ENCODE data around the gene BOD1L2.

Gene BOD1L2

DNA sequence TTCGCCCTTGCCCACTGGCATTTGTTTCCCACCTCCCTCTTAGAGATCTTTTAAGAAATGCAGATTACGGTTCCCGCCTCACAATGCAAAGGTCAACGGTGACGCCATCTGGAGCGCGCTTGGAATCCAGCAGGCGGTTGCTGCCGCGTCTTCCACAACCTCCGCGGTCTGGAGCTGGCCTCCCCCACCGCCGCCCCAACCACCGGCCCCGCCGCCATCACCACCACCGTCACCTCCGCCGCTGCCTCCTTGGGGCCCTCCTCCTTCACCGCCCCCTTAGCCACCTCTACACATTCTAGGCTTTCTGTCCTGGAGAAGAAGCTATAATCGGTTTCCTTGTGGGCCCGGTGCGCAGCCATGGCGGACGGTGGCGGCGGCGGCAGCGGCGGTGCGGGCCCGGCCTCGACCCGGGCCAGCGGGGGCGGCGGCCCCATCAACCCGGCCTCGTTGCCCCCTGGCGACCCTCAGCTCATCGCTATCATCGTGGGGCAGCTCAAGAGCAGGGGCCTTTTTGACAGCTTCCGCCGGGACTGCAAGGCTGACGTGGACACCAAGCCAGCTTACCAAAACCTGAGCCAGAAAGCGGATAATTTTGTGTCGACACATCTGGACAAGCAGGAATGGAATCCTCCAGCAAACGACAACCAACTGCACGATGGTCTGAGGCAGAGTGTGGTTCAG lies at the start of gene BOD1L2:
BOD1L2 (plus strand) TSS at position 132 of the 681 bp plus-strand sequence; CDS start at position 358, 226 bp downstream.
- DNase-seq (ENCODE audit: low read depth in 2 of 3, low spot score in 1 of 3), result no peak

DNA sequence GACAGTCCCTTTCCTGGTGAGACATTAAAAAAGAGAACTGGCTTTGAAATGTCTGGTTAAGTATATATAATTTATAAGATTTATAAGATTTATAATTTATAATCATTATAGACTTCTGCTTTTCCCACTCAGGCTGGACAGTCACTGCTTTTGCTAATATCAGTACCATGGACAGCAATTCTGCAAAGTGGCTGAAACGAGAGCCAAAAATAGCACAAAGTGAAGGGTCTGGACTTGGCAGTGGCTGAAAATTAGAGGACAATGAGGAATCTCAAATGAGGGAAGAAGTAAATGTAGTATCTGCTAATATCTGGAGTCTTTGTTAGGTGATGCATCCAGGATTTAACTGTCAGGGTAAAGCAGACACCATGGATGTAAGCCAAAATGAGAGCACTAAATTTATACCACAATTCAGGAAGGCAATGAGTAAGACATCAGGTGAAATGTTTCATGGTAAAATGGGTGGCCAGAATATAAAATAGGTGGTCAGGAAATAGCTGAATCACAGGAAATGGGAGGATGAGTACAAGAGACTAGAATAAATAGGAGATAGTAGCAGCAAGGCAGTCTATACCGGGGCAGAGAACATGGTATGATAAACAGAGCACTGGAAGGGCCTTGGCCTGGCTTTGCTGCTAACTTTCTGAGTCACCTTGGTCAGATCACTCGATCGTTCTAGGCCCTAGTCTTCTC lies 39.6 kb upstream of the BOD1L2 start:
- DNase-seq (ENCODE audit: low read depth in 2 of 3, low spot score in 1 of 3), result no peak

DNA sequence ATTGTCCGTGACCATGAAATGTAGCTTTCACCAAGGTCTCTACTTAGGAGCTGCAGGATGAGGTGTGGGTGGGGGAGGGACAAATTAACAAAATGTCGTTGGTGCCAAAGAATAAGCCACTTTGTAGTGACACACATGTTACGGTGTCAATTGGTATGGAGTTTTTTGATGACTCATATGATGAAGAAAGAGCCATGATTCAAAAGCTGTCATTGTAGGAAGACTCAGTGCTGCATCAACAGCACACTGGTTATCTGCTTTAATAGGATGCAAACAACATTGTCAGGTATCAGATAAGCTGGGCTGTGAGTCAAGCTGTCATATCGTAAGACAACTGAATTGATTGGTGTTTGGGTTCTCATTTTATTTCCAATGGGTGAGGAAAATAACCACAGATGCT lies 36.6 kb upstream of the BOD1L2 start:
- no peak for DNase-seq (ENCODE audit: low read depth in 2 of 3, low spot score in 1 of 3)

DNA sequence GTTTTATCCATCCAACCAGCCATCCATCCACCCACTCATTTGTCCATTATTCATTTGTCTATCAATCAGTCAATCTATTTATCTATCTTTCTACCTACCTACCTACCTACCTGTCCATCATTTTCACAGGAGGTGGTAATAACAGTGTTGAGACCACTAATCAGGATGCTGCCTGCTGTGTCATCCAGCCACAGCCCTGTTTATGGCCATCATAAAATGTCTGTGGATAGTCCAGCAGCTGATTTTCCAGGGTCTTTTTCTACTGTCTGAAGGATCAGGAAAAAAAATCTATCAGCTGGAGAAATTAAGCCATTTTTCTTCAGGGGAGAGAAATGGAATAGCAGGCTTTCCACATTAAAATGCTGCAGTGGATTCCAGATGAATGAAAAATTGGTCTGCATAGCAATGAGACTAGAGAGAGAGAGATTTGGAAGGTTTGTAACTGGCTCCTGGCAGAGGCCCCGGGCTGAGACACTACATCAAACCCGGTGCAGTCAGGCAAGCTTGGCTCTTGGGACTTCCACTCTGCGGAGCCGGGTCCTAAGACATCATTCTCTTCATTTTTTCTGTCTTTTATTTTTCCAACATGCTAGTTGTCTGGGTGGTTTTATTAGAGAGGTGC lies 33.0 kb upstream of the BOD1L2 start:
- DNase-seq (ENCODE audit: low read depth in 2 of 3, low spot score in 1 of 3), result no peak

DNA sequence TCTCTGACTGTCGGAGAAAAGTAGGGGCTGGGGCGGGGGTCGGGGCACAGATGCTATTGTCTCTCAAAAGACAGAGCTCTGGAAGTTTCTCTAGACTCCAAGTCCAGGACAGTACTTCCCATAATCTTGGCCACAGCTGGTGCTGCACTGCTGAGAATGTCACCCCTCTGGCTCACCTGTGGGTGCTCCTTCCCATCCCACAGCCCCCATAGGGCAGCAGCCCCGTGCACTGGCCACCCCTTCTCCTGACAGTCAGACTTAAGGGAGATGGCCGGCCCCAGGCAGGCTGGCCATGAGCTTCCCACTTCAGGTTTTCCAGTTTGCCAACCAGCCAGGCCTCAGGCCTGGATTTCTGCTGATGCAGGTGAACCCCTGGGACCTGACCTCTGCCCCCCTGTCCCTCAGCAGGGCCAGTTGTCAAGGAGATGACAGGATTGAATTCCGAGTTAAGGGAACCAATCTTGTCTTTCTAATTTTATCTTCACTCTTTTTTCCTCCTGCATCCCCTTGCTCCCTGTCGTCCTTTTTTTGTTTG lies 30.2 kb upstream of the BOD1L2 start:
- no peak for DNase-seq (ENCODE audit: low read depth in 2 of 3, low spot score in 1 of 3)

DNA sequence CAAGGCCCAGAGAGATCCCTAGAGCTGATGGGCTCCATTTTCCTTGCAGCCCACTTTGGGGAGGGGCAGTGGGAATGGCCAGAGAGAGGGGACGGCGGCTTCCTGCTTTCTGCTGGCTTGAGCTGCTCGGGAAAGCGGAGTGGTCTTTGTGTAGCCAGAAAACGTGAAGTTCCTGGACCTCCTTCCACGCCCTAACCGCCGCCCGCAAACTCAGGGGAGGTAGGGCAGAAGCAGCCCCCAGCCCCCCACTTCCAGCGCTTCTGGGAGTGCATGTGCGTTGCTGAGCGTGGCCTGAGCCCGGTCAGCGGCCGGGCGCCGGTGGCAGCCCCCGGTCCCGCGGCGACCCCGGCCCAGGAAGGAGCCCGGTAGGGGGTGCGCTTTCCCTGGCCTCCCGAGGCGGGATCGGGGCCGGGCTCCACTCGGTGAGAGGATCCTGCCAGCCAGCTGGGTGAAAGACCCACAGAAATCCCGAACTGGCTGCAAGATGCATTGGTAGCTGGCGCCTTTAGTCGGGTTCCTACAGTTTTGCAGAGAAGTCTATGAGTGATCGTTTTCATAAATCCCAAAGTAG lies 25.3 kb upstream of the BOD1L2 start:
- DNase-seq (ENCODE audit: low read depth in 2 of 3, low spot score in 1 of 3), result no peak

DNA sequence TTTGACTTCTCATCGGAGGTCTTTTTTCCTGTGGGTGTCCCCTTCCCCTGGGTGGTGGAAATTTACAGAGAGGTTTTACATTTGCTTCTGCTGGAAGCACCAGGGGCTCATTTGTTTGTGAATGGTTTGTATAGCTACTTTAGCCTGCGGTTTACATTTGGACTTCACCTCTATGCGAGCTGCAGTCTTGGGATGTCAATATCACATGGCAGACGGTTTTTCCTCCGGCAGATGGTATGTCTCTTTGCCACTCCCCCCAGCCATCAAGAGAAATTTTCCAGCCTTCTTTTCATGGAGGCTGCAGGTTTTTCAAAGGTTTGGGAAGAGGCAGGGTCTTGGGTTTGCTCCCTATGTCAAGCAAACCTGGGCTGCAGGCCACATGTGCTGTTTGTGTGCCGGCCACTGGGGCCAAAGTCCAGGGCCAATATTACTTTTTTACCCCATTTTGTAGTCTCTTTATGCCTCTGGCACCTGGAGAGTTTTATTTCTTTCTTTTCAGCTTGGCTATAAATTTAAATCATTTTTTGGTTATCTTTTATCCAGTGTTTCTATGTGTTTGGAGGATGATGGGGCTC lies 23.9 kb upstream of the BOD1L2 start:
- DNase-seq (ENCODE audit: low read depth in 2 of 3, low spot score in 1 of 3), result no peak

DNA sequence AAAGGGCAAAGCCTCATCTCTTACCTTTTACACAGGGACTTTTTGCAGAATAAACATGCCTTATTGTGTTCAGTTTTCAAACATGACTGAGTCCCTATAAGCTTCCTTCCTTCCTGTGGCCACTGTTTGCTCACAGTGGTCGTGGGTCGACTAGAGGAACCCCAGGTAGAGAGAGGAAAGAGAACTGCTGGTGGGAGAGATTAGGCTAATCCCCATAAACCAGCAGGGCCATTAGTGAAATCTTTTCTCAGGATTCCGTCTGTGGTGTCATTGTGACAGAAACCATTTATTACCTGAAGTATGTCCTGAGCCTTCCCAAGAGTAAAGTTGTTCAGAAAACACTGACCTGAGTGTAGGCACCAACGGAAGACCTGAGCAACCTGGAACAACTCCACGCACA lies 21.3 kb upstream of the BOD1L2 start:
- DNase-seq (ENCODE audit: low read depth in 2 of 3, low spot score in 1 of 3), result no peak

DNA sequence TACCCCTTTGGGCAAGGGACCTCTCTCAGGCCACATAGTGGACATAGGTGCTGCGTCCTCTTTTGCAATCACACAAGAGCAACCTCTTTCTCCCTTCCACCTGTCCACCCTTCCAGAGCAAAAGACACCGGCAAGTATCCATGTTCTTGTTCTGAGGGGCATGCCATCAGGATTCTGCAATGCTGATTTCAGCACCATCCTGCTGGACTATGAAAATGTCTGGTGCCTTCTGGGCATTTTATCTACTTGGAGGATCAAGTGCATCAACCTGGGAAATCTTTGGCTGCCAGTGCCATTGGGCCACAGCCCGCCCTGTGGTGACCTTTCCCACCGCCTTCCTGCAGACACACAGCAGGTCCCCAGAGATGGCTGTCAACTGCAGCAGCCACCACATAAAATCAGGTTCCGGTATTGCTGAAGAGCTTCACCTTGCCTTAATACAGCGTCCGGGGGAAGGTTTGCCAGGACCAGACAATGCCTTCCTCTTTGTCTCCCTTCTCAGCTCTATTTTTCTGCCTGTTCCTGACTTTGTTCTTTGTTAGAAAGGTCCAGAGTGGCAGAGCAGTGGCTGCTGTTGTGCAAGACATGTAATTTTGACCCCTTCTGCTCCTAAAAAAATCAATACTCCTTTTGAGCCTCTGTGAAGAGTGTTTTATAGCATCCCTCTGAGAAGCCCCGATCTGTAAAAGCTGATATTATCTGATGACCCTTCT lies 18.5 kb upstream of the BOD1L2 start:
- DNase-seq (ENCODE audit: low read depth in 2 of 3, low spot score in 1 of 3), result no peak

DNA sequence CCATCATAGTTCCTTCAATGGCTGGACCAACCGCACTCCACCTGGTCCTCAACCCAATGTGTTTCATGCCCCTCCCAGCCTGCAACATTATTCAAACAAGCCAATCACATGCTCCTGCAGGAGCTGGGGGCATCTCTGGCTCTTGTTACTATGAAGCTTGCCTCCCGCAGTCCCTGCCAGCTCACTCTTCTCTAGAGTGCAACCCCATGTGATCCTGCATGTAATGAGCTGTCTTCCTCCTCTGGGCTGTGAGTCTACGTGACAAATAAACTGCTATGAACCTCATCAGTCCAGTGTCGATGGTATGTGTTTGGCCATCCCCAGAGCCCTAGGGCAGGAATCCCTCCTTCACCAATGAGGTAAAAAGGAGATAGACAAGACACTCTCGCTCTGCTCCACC lies 15.8 kb upstream of the BOD1L2 start:
- no peak for DNase-seq (ENCODE audit: low read depth in 2 of 3, low spot score in 1 of 3)

DNA sequence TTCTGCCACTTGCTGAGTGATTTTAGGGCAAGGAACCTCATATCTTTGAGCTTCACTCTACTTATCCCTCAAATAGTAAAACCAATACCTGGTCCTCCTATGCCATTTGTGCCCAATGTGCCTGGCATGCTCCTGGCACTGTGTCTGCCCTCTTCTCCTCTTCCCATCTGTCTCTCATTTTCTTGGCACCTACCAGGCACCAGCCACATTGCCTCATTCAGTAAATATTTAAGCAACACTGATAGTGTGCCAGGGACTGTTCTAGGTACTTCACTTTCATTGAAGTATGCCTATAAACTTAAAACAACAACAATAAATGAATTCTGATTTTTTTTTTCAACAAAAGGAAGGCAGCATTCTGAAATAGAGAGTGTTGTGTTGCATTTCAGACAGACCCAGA lies 15.1 kb upstream of the BOD1L2 start:
- no peak for DNase-seq (ENCODE audit: low read depth in 2 of 3, low spot score in 1 of 3)

DNA sequence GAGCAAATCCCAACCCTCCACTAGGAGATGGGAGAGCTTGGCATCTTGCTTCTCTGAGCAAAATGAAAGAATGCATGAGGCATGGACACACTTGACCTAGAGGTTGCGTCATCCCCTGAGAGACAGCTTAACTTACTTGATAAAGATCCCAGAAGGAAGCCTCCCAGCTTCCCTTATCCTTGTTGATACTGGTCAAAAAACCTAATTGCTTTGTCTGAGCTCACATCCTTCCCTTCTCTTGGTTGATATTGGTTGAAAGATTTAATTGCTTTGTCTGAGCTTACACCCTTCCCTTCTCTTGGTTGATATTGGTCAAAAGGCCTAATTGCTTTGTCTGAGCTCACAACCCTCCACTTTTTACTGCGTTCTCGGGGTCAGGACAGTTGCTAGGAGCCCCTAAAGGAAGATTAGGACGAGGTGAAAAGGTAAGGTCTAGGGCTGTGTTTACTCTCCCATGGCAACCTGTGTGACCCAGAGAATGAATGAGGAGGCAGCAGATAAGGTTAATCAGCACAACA lies 12.2 kb upstream of the BOD1L2 start:
- DNase-seq (ENCODE audit: low read depth in 2 of 3, low spot score in 1 of 3), result no peak

DNA sequence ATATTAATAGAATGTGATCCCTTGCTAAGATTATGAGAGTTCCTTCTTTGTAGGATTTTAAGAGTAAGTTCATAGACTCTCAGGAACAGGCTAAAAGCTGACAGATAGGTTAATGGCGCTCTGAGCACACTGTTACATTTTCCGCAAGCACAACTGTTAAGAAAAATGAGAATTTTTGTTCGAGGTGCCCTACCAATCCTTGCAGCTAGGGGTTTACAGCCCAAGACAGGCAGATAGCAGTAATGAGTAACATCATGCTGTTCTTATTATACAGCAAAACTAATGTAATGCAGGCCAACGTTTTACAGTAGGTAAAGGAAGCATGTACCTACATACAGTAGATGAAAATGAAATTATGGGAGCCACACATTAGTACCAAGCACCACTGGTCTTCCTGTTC lies 11.2 kb upstream of the BOD1L2 start:
- DNase-seq (ENCODE audit: low read depth in 2 of 3, low spot score in 1 of 3), result no peak

DNA sequence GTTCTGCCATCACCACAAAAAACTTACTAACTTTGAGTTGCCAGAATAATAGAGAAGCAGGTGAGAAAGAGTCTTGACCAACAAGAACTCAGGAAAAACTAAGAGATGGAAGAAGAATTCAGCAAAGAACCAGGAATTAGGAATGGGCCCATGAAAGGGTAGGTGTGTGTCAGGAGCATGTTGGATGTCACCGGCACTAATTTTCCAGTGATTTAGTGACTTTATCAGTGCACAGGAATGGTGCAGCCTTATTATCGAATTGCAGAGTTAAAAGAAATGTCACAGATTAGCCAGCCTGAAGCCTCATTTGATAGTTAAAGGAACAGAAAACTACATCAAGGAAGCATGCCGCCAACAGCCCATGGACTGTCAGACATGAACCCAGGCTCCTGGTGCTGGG lies 9.0 kb upstream of the BOD1L2 start:
- DNase-seq (ENCODE audit: low read depth in 2 of 3, low spot score in 1 of 3), result no peak

DNA sequence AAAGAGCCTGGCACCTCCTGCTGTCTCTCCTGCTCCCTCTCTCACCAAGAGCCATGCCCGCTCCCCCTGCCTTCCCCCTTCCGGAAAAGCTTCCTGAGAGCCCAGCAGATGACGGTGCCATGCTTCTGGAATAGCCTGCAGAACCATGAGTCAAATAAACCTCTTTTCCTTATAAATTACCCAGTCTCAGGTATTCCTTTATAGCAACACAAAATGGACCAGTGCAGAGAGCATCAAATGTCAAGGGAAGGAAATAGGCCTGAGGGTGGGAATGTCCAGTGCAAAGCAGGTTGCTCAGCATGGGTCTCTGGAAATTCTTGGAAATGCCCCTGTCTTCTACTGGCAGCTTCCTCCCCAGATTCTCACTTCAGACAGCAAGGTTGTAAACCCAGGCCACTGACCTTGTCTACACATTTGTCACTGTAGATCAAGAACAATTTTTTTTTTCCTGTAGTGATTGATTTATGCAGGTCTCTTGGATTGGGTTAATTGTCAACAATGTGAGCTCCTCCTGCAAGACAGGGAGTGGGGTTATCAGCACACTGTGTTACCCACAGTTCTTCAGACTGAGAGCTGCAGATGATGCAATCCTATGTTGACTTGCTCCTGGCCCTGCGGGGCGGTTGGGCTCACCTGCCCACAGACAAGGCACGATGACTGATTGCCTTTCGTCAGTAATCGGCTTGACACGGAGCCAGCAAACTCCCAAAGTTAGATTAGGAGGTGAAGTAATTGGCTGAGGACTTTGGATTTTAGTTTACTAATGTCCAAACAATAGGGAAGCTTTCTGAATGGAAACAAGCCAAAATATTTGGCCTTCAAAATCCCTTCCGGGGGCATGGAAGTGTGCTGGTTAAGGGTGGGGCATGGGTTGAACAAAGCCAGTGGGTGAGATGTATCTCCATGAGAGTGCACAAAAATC lies 5.4 kb upstream of the BOD1L2 start:
- DNase-seq (ENCODE audit: low read depth in 2 of 3, low spot score in 1 of 3), result no peak

DNA sequence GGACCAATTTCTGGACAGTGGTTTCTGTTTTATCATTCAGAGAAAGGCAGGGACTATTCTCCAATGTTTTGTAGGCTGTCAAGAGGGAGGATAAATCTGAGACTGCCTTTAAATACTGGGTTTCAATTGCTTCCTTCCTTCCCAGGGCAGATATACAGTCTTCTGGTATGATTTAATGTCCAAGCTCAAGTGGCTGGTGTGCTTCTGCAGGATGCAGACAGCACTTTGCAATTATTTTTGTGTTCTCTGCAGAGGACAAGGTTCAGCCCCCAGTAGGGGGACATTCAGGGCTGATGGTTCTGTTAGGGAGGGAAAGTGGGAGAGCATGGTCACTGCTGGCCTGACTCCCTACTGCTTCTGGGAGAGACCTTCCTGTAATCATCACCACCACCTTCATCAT lies 4.6 kb upstream of the BOD1L2 start:
- DNase-seq (ENCODE audit: low read depth in 2 of 3, low spot score in 1 of 3), result no peak

DNA sequence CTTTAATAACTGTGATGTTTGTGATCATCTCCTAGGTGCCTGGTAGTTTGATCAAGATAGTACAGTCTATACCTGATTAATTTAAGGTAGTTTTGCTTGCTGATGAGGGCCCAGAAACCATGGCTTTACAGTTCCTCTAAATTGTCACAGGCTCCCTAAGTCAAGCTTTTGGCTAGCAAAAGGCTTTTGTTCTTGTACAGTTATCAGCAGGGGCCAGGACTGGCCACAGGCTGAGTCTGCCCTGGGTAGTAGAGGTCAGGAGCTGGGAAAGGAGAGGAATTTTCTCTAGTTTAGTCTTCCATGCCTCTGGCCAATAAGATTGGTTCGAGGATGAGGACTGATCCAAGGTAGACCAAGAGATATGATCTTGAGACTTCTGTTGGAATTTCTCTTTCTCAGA lies 3.6 kb upstream of the BOD1L2 start:
- DNase-seq (ENCODE audit: low read depth in 2 of 3, low spot score in 1 of 3), result no peak

DNA sequence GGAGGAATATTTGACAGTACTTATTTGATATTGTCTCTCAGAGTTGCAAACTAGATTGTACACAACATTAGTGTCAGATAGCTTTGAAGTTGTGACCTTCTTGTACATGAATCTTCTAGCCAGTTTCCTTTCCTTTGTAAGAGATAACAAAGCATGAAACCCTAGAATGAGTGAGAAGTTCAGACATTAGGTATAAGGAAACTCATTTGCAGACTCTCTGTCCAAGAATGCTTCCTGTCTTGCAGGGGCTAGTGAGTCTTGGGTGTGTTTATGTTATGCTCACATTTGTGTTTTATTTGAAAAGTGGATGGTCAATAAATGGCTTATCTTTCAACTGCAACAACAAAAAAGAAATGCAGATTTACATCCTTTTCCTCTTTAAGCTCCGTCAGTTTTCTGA lies 1.4 kb downstream of the BOD1L2 start:
- DNase-seq (ENCODE audit: low read depth in 2 of 3, low spot score in 1 of 3), result no peak

DNA sequence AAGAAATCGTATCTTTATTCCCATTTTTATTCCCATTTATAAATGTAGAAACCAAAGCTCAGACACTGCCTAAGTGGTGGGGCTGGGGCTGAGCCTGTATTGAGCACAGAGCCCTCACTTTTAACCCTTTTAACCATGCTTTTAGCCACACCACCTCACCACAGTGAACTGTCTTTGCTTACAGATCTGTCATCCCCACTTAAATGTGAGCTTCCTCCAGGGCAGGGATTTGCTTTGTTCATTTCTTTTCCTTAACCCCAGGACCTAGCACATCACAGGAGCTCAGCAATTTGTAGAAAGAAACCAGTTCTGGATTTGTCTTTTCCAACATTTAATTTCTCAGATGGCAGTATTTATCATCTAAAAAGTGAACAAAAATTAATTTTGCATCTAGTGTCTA lies 2.2 kb downstream of the BOD1L2 start:
- DNase-seq (ENCODE audit: low read depth in 2 of 3, low spot score in 1 of 3), result no peak

DNA sequence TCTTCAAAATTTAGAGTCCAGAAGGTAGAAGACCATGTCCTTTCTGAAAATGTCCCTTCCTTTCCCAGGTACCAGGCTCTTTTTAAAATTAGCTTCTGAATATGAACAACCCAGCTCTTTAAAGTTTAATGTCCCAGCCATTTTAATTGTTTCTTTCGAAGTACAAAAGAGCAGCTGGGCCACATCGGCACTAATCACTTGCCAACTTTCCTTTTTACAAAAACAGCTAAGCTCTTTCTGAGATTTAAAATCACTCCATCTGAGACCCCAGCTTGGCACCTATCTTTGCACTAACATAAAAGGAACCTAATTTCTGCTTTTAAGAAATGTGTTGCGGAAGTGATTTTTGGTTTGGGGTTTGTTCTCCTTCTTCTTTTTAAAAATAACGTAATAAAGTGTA lies 2.6 kb downstream of the BOD1L2 start:
- DNase-seq (ENCODE audit: low read depth in 2 of 3, low spot score in 1 of 3), result no peak
